Activated CD8-positive, alpha-beta memory T cell treated with anti-CD3 and anti-CD28 coated beads, Interleukin-2, amount 50 U/mL, for 1 hour (primary cell): ENCODE data around the gene PHF21B.
"Not testable (repeated sequence)": the region's sequence is repeated elsewhere in the genome, so short reads cannot be mapped to it uniquely, and the experiment has no call there.

Experiments used
- DNase-seq: peaks from one replicate; pipeline ENCODE4 v3.0.0-alpha.2; 2020; ENCODE audit errors: extremely low read depth

The PHF21B gene

DNA sequence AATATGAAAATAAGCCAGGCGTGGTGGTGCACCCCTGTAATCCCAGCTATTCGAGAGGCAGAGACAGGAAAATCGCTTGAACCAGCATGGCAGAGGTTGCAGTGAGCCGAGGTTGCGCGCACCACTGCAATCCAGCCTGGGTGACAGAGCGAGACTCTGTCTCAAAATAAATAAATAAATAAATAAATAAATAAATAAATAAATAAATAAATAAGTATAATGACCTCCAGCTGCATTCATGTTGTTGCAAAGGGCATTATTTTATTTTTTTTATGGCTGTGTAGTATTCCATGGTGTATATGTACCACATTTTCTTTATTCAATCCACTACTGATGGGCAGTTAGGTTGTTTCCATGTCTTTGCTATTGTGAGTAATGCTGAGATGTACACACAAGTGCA, 48.1 kb downstream of the PHF21B start:
- DNase-seq = not testable (repeated sequence)

GRCh38 chr22:44956840-44957767, 52.7 kb downstream of the PHF21B start:
- DNase-seq = no peak

DNA sequence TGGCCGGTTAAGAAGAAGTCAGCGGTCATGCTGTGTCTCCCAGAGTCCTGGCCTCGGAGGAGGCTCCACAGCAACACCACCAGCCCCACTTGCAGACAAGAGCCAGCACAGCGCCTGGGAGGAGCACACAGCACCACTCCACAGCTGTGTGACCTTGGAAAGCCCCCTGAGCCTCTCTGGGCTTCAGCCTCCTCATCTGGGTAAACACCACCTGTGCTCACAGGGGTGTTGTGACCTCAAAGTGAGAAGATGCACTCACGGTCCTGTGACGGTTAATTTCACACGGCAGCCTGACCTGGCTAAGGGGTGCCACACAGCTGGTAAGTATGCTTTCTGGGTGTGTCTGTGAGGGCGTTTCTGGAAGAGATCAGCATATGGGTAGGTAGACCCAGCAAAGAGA, 54.7 kb downstream of the PHF21B start:
- DNase-seq = no peak

DNA sequence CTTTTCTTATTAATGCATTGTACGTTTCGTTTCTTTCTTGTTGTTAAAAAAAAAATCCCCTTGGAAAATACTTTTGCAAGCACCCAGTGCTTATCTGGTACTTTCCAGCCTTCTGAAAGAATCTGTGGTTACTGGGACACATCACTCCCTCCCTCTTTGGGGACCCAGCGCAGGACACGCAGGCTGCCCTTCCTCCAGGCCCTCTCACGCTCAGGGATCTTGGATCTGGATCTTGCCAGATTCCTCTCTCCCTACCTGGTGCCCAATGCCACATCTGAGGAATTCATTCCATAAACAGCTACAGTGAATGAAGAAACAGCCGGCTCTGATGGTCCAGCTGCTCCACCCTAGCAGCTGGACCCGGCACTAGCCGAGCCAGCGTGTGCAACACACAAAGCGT, 55.7 kb downstream of the PHF21B start:
- no peak for DNase-seq

GRCh38 chr22:44952863-44953746, 56.7 kb downstream of the PHF21B start:
- no peak for DNase-seq

- no peak for DNase-seq
These were observed 58.3 kb downstream of the PHF21B start for GRCh38 chr22:44951510-44951816.

- DNase-seq = no peak
These were observed 58.8 kb downstream of the PHF21B start for GRCh38 chr22:44950806-44951509.

DNA sequence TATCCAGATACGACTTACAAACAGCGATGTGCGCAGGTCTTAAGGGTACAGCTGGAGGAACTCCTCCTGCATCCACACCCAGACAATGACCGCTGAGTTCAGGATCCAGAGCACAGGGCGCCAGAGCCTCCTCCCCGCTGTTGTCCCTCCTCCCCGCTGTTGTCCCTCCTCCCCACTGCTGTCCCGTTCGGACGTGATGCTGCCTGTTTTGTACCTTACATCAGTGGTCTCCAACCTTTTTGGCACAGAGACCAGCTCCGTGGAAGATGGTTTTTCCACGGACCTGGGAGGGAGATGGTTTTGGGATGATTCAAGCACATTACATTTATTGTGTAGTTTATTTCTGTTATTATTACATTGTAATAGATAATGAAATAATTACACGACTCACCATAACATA, 62.0 kb downstream of the PHF21B start:
- no peak for DNase-seq

- no peak for DNase-seq
These were observed 62.8 kb downstream of the PHF21B start for GRCh38 chr22:44947049-44947448.

DNA sequence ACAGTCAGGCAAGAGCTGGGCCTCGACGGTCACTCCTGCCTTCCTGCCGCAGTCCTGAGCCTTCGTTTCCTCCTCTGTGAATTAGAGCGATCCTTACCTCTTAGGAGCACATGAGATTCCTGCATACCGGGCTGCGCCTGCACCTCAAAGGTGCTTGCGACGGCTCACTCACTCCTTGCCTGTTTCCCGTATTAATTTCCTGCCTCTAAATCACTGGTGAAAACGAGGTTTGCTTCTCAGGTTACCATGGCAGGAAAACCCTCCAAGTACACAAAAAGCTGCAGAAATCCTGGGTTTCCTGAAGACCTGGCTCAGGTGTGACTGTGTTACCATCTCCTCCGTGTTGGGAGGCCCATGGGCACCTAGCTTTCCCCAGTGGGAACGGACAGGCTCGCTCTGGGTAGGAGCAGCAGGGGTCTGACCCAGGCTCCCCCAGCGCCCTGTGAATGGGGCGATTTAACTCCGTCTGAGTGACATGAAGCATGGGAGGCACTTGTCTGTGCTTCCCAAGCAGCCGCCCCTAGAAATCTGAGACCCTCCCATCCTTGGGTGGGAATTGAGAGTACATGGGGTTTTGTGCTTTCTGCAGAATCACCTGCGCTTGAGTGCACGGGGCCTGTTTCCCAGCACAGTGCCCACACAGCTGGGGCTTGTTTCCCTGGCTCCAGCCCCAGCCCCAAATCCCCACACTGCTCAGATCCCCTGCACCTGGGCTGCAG, 64.8 kb downstream of the PHF21B start:
- DNase-seq = no peak

GRCh38 chr22:44943701-44944324, 66.0 kb downstream of the PHF21B start:
- no peak for DNase-seq

DNA sequence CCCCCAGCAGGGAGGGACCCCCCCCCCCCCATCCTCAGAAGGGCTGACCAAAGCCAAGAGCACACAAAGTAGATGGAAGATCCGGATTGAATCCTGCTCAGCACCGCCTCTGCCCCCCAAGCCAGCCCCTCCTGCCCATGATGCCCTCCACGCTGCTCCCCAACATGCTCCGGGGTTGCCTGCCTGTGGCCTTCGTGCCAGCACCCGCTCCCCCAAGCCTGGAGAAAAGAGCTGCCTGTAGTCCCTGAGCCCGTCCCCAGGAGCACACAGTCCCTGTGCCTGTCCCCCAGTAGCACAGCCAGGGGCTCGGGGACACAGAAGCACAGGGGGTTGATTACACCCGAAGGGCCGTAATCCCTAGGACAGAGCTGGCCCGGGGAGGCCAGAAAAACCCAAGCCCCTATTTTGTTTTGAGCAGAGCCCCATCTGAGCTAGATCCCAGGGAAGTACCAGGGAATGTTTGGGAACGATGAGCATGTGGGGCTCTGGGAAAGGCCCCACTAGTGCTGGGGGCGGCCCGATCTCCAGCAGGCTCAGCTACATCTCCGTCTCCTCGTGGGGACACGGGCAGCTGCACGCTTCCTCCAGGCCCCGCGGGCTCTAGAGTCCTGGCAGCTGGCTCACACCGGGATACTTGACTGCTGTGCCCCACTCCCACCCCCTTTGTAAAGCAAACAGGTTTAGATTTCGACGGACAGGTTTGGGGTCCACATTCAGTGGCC, 66.7 kb downstream of the PHF21B start:
- no peak for DNase-seq

- DNase-seq = no peak
These were observed 67.7 kb downstream of the PHF21B start for GRCh38 chr22:44942056-44942455.

DNA sequence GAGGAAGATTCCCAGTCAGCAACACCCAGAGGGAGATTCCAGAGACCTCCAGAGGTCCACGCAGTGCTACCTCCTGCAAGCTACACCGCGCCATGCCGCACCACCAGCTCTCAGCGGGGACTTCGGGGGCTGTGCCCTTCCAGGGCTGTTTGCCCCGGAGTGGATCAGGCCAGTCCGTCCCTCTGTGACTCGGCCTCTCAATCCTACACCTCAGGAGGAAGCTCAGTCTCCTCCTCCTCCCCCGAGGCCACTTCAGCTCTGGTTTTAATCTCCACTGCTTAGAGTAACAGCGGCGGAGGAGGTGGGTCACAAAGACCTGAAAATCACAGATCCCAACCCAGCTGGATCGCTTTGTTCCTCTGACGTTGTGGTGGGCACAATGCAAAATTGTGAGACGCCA, 68.6 kb downstream of the PHF21B start:
- DNase-seq = no peak

DNA sequence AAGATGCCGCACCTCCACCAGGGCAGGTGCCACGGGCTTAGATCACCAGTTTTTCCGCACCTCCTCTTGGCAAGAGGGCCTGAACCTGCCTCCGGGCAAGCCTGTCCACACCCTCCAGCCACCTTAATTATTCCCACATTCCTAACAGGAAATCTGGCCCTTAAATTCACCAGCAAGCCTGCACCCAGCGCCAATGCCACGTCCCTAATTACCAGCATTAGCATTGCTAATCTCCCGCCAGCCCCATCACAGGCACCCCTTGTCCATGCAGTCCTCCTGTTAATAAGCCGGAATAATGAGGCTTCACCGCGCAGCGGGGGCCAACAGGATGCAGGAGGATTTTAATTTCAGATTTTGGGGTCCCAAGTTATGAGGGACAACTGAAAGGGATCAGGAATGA, 69.7 kb downstream of the PHF21B start:
- no peak for DNase-seq

- no peak for DNase-seq
These were observed 70.4 kb downstream of the PHF21B start for GRCh38 chr22:44939451-44939850.

- DNase-seq = no peak
These were observed 70.9 kb downstream of the PHF21B start for GRCh38 chr22:44938886-44939285.

DNA sequence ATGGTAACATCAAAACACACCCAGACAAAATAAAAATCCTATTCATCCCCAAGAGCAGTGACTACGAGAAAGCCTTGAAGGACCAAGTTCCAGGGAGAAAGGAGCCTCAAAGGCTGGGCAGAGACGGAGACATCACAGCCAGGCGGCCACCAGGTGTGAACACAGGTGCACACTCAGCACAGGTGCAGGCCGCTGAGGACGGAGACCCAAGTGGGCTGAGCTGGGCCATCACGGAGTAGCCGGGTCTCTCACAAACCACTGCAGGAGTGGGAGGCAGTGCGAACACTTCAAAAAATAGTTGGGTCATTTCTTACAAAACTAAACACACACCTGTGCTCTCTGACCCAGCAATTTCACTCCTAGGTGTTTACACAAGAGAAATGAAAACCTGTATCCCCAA, 72.6 kb downstream of the PHF21B start:
- no peak for DNase-seq

- DNase-seq = no peak
These were observed 73.6 kb downstream of the PHF21B start for GRCh38 chr22:44936201-44936600.

- no peak for DNase-seq
These were observed 74.1 kb downstream of the PHF21B start for GRCh38 chr22:44935724-44936123.

- DNase-seq = no peak
These were observed 75.4 kb downstream of the PHF21B start for GRCh38 chr22:44934454-44934735.
